ENCODE data around the gene OLR1. TPM values are rescaled to one million over a fixed set of nuclear protein-coding genes. Genes with fewer than 3 reads are reported as not detected.

OLR1 gene
- total RNA-seq, 1 experiment from 2014 or later = not detected

GRCh38 chr12:10175846-10176636 is 4.1 kb upstream of the OLR1 start:
- CTCF ChIA-PET = interaction anchor here (1.7 kb wide), 1 partner anchor 23 kb away, joined by 7 read pairs; no protein-coding TSS in a partner anchor
- no peaks in the 10 kb centered on the region for H3K9me3 Mint-ChIP-seq
- no peak overlapping the region for H3K27ac Mint-ChIP-seq
- POLR2A ChIA-PET = no interaction called here
- ATAC-seq = no peak
- DNase-seq (ENCODE audit: low spot score) = no peak
- no peaks in the 10 kb centered on the region for H3K36me3 Mint-ChIP-seq
- H3K4me1 Mint-ChIP-seq = no peaks in the 10 kb centered on the region; the same call in 1 of the 2 replicates
- H3K27me3 Mint-ChIP-seq (ENCODE audit: low read depth) = no peaks in the 10 kb centered on the region
- TF ChIP-seq ZNF532 (CRISPR knock-in tag; IDR thresholded peaks at IDR 0.05; ENCODE audit: borderline replicate concordance) = no peak
- TF ChIP-seq TP53 (CRISPR knock-in tag; IDR thresholded peaks at IDR 0.05) = no peak
- no peak for TF ChIP-seq SMAD4 (CRISPR knock-in tag; IDR thresholded peaks at IDR 0.05)
- TF ChIP-seq, protein P1, sequence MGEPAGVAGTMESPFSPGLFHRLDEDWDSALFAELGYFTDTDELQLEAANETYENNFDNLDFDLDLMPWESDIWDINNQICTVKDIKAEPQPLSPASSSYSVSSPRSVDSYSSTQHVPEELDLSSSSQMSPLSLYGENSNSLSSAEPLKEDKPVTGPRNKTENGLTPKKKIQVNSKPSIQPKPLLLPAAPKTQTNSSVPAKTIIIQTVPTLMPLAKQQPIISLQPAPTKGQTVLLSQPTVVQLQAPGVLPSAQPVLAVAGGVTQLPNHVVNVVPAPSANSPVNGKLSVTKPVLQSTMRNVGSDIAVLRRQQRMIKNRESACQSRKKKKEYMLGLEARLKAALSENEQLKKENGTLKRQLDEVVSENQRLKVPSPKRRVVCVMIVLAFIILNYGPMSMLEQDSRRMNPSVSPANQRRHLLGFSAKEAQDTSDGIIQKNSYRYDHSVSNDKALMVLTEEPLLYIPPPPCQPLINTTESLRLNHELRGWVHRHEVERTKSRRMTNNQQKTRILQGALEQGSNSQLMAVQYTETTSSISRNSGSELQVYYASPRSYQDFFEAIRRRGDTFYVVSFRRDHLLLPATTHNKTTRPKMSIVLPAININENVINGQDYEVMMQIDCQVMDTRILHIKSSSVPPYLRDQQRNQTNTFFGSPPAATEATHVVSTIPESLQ (CRISPR knock-in tag; IDR thresholded peaks at IDR 0.05) = no peak
- TF ChIP-seq, protein P2, sequence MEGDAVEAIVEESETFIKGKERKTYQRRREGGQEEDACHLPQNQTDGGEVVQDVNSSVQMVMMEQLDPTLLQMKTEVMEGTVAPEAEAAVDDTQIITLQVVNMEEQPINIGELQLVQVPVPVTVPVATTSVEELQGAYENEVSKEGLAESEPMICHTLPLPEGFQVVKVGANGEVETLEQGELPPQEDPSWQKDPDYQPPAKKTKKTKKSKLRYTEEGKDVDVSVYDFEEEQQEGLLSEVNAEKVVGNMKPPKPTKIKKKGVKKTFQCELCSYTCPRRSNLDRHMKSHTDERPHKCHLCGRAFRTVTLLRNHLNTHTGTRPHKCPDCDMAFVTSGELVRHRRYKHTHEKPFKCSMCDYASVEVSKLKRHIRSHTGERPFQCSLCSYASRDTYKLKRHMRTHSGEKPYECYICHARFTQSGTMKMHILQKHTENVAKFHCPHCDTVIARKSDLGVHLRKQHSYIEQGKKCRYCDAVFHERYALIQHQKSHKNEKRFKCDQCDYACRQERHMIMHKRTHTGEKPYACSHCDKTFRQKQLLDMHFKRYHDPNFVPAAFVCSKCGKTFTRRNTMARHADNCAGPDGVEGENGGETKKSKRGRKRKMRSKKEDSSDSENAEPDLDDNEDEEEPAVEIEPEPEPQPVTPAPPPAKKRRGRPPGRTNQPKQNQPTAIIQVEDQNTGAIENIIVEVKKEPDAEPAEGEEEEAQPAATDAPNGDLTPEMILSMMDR (IDR thresholded peaks at IDR 0.05) = no peak
- TF ChIP-seq E2F1 (CRISPR knock-in tag; IDR thresholded peaks at IDR 0.05) = no peak
- TF ChIP-seq CBFB (CRISPR knock-in tag; IDR thresholded peaks at IDR 0.05; ENCODE audit: low read depth) = no peak
- no peak for TF ChIP-seq NR1H2 (CRISPR knock-in tag; IDR thresholded peaks at IDR 0.05)
- TF ChIP-seq SP1 (CRISPR knock-in tag; conservative IDR thresholded peaks at IDR 0.05) = no peak
- no peak for TF ChIP-seq ESRRA (CRISPR knock-in tag; IDR thresholded peaks at IDR 0.05; ENCODE audit: borderline replicate concordance)
- TF ChIP-seq FOXP1 (CRISPR knock-in tag; IDR thresholded peaks at IDR 0.05; ENCODE audit: borderline replicate concordance) = no peak
- TF ChIP-seq PRRX2 (CRISPR knock-in tag; IDR thresholded peaks at IDR 0.05) = no peak
- no peak for TF ChIP-seq ZNF219 (CRISPR knock-in tag; IDR thresholded peaks at IDR 0.05; ENCODE audit: borderline replicate concordance)
- TF ChIP-seq ZNF396 (CRISPR knock-in tag; IDR thresholded peaks at IDR 0.05; ENCODE audit: borderline replicate concordance) = no peak
- TF ChIP-seq, protein P3, sequence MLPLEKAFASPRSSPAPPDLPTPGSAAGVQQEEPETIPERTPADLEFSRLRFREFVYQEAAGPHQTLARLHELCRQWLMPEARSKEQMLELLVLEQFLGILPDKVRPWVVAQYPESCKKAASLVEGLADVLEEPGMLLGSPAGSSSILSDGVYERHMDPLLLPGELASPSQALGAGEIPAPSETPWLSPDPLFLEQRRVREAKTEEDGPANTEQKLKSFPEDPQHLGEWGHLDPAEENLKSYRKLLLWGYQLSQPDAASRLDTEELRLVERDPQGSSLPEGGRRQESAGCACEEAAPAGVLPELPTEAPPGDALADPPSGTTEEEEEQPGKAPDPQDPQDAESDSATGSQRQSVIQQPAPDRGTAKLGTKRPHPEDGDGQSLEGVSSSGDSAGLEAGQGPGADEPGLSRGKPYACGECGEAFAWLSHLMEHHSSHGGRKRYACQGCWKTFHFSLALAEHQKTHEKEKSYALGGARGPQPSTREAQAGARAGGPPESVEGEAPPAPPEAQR (CRISPR knock-in tag; IDR thresholded peaks at IDR 0.05) = no peak
- TF ChIP-seq, protein P4, sequence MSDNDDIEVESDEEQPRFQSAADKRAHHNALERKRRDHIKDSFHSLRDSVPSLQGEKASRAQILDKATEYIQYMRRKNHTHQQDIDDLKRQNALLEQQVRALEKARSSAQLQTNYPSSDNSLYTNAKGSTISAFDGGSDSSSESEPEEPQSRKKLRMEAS (CRISPR knock-in tag; IDR thresholded peaks at IDR 0.05) = no peak
- TF ChIP-seq, protein P5, sequence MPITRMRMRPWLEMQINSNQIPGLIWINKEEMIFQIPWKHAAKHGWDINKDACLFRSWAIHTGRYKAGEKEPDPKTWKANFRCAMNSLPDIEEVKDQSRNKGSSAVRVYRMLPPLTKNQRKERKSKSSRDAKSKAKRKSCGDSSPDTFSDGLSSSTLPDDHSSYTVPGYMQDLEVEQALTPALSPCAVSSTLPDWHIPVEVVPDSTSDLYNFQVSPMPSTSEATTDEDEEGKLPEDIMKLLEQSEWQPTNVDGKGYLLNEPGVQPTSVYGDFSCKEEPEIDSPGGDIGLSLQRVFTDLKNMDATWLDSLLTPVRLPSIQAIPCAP (CRISPR knock-in tag; IDR thresholded peaks at IDR 0.05) = no peak
- no peak for TF ChIP-seq CREB1 (CRISPR knock-in tag; IDR thresholded peaks at IDR 0.05)
- TF ChIP-seq ZNF423 (CRISPR knock-in tag; IDR thresholded peaks at IDR 0.05) = no peak
- TF ChIP-seq TEAD4 (CRISPR knock-in tag; IDR thresholded peaks at IDR 0.05) = no peak
- H3K4me3 Mint-ChIP-seq = no peak overlapping the region
